Transverse colon (tissue), 4 donors: Measurements from ENCODE around the gene TOMM22. TPM values are rescaled to one million over a fixed set of nuclear protein-coding genes. Genes with fewer than 3 reads are reported as not detected.

Experiments
- DNase-seq: peaks from one replicate; pipeline ENCODE4 v3.0.0-alpha.2; 2019
- H3K27ac ChIP-seq, 4 donors: fragments of 200-600 bp; sonication (generic); 2 replicates each; pipeline ENCODE4 v1.5.1; 2016 to 2018; ENCODE audit warnings: inconsistent platforms in 4 of 4
- H3K27me3 ChIP-seq: fragments of 200-600 bp; sonication (generic); 2 replicates; pipeline ENCODE4 v1.5.1; 2017; ENCODE audit warnings: inconsistent platforms
- H3K36me3 ChIP-seq, 4 donors: fragments of 200-600 bp; sonication (generic); 2 replicates each; pipeline ENCODE4 v1.5.1; 2017 to 2019; ENCODE audit warnings: inconsistent platforms in 4 of 4
- H3K4me1 ChIP-seq, 4 donors: fragments of 200-600 bp; sonication (generic); 2 replicates each; pipeline ENCODE4 v1.5.1; 2017 to 2020; ENCODE audit warnings: inconsistent platforms in 4 of 4
- H3K4me3 ChIP-seq, 4 donors: fragments of 200-600 bp; sonication (generic); 1 replicate in 1 of 4; 2 replicates in 3 of 4; pipeline versions ENCODE4 v1.5.1 to v1.6.1; 2017 to 2019; ENCODE audit warnings: inconsistent platforms in 4 of 4
- H3K9me3 ChIP-seq, 2 donors: fragments of 200-600 bp; sonication (generic); 2 replicates each; pipeline ENCODE4 v1.5.1; 2017 to 2019; ENCODE audit warnings: inconsistent platforms in 2 of 2
- EP300 ChIP-seq: sonication (generic); formaldehyde crosslinking; IDR thresholded peaks from one replicate; pipeline ENCODE4 v1.6.1; 2017; ENCODE audit warnings: antibody characterized with exemption, low read depth
- POLR2A ChIP-seq: fragments of 450-650 bp; IDR thresholded peaks from one replicate; pipeline ENCODE4 v1.6.1; 2016; ENCODE audit warnings: antibody characterized with exemption, mild to moderate bottlenecking, moderate library complexity
- POLR2AphosphoS5 ChIP-seq, 3 donors: sonication (generic); formaldehyde crosslinking; IDR thresholded peaks; one replicate each; pipeline ENCODE4 v1.6.1; 2016; ENCODE audit warnings: antibody characterized with exemption in 3 of 3
- WGBS, 2 donors: methylation state at CpG; one replicate each; pipeline ENCODE4 v1.1.5; 2018; ENCODE audit warnings: low coverage in 1 of 2; 5-methylcytosine and 5-hydroxymethylcytosine counted together
- in situ Hi-C, 4 donors: fragments of 200-750 bp; cut with MboI; loops; one replicate each; pipeline versions ENCODE4 v1.15.0 to v1.15.1; 2017; ENCODE audit warnings: low sequenced_read_pairs in 3 of 4, low pct_ligation_motif_present in 1 of 4, low pct_unique_long_range_greater_than_20kb in 1 of 4
- intact Hi-C: fragments of 100-400 bp; cut with DNase I; formaldehyde crosslinking; loops from one replicate; pipeline ENCODE4 v1.15.1; 2023; ENCODE audit warnings: low total_unique reads
- total RNA-seq, 4 donors: library from RNA; depleted of rRNA; stranded (reverse); fragments of >200 nt; gene quantifications; one replicate each; pipeline ENCODE4 v1.1.0, GENCODE V29; 2016
- TF ChIP-seq, protein P1 (sequence below), 5 experiments: fragments of 200-600 bp in 3 of 5; fragments of 450-650 bp in 2 of 5; sonication (generic) in 3 of 5; IDR thresholded peaks; 1 replicate in 2 of 5; 2 replicates in 3 of 5; pipeline ENCODE4 v1.5.1; 2016 to 2017; ENCODE audit warnings: antibody characterized with exemption in 5 of 5, inconsistent platforms in 3 of 5, mild to moderate bottlenecking in 2 of 5, moderate library complexity in 1 of 5

The TOMM22 gene
- total RNA-seq, 4 donors from 2014 or later, result 19.1 to 48.3 (median 32.9) TPM

DNA sequence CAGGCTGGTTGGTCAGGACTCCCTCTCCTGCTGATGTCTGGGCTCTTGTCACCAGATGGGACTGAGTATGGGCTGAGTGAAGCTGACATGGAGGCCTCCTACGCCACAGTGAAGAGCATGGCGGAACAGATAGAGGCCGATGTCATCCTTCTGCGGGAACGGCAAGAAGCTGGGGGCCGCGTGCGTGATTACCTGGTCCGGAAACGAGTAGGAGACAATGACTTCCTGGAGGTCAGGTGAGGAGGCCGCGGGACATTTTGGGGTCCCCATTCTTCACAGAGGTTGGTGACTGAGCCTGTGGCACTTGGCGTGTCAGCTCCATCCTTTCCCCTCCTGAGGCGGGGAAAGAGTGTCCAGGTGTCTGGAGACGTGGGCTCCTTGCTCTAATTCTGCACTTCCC is 34.1 kb downstream of the TOMM22 start:
- H3K4me3 ChIP-seq, result no peak overlapping the region
- TF ChIP-seq POLR2AphosphoS5 (IDR thresholded peaks at IDR 0.05) (no peak), POLR2A (no peak), EP300 (no peak)
- TF ChIP-seq, protein P1, sequence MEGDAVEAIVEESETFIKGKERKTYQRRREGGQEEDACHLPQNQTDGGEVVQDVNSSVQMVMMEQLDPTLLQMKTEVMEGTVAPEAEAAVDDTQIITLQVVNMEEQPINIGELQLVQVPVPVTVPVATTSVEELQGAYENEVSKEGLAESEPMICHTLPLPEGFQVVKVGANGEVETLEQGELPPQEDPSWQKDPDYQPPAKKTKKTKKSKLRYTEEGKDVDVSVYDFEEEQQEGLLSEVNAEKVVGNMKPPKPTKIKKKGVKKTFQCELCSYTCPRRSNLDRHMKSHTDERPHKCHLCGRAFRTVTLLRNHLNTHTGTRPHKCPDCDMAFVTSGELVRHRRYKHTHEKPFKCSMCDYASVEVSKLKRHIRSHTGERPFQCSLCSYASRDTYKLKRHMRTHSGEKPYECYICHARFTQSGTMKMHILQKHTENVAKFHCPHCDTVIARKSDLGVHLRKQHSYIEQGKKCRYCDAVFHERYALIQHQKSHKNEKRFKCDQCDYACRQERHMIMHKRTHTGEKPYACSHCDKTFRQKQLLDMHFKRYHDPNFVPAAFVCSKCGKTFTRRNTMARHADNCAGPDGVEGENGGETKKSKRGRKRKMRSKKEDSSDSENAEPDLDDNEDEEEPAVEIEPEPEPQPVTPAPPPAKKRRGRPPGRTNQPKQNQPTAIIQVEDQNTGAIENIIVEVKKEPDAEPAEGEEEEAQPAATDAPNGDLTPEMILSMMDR (IDR thresholded peaks at IDR 0.05), result no peak
- DNase-seq, result no peak
- 93% methylated on average over 15 of the region's 15 CpGs; no CpG with 5 or more reads in 1 of the 2 donors for WGBS, 2 donors
- H3K9me3 ChIP-seq, result no peaks in the 10 kb centered on the region
- H3K27me3 ChIP-seq, result no peaks in the 10 kb centered on the region
- peaks cover 0 to 22% (median 7%) of the 10 kb centered on the region in 4 donors for H3K4me1 ChIP-seq
- no peak overlapping the region for H3K27ac ChIP-seq
- in situ Hi-C loops, result no loop called here
- intact Hi-C loops, result no loop called here
- H3K36me3 ChIP-seq, result peaks cover 0 to 20% (median 7%) of the 10 kb centered on the region in 4 donors

DNA sequence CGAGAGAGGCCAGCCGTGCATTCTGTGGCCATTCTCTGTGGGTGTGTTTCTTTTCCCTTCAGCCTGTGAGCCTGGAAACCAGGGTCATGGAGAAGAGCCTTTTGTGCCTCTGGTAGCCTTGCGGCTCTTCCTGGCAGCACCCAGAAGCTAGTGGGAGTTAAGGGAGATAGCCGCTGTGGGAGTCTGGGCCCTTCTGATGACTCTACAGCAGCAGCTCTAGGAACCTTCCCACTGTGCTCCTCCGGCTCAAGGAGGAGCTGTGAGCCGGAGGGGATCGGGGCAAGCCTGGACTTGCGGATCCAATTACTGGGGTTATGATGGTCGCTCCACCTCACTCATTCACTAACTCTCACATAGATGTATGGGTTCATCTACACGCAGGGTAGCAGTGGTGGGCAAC is 34.5 kb downstream of the TOMM22 start:
- Histone ChIP-seq H3K4me1 (peaks cover 0 to 22% (median 7%) of the 10 kb centered on the region in 4 donors), H3K27me3 (no peaks in the 10 kb centered on the region), H3K36me3 (peaks cover 0 to 23% (median 7%) of the 10 kb centered on the region in 4 donors), H3K9me3 (no peaks in the 10 kb centered on the region), H3K27ac (no peak overlapping the region), H3K4me3 (no peak overlapping the region)
- TF ChIP-seq, protein P1 (IDR thresholded peaks at IDR 0.05), result no peak
- no peak for TF ChIP-seq EP300
- TF ChIP-seq POLR2A, result no peak
- no peak for TF ChIP-seq POLR2AphosphoS5 (IDR thresholded peaks at IDR 0.05)
- in situ Hi-C loops, result no loop called here
- intact Hi-C loops, result no loop called here
- peak; percentile 6 for DNase-seq
- 97 to 100% methylated on average over 1 to 9 of the region's 10 CpGs for WGBS, 2 donors

DNA sequence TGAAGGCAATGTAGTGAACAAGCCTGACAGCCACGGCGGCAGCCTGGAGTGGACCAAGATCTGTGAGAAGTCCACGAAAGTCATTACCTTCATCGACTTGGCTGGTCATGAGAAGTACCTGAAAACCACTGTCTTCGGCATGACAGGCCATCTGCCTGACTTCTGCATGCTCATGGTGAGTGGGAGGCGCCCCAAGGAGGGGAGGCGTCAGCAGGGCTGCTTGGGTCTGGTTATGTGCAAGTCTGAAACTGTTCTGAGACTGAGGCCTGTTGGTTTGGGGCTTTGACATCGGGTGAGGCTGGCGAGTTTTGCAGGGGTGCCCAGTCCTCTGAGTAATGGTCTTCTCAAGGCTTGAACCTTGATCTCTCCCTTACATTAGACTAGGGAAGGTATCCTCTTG is 35.1 kb downstream of the TOMM22 start:
- H3K4me1 ChIP-seq, result peaks cover 0 to 22% (median 7%) of the 10 kb centered on the region in 4 donors
- peaks cover 0 to 28% (median 8%) of the 10 kb centered on the region in 4 donors for H3K36me3 ChIP-seq
- TF ChIP-seq EP300, result no peak
- no peaks in the 10 kb centered on the region for H3K27me3 ChIP-seq
- H3K27ac ChIP-seq, result no peak overlapping the region
- intact Hi-C loops, result no loop called here
- WGBS, 2 donors, result 92% methylated on average over 9 of the region's 9 CpGs; no CpG with 5 or more reads in 1 of the 2 donors
- no peak for DNase-seq
- H3K9me3 ChIP-seq, result no peaks in the 10 kb centered on the region
- in situ Hi-C loops, result no loop called here
- H3K4me3 ChIP-seq, result no peak overlapping the region

DNA sequence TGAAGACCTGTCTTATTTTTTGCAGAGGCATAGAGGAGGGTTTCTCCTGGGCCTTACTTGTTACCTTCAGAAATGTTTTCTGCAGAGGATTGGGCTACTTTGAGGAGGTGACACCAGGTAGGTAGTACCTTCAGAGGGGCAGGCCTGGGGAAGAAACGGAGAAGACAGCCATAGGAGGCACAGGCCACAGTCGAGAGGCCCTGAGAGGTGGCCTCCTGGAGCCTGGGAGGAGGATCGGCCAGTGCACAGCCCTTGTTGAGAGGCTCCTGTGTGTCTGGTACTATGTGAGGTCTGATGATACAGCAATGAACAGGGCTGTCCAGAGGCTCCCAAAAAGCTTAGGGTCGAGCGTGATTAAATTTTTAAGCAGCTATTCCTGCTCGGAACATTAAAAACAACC is 35.5 kb downstream of the TOMM22 start:
- WGBS, 2 donors, result 87 to 91% methylated on average over 3 to 6 of the region's 6 CpGs
- Histone ChIP-seq H3K9me3 (no peaks in the 10 kb centered on the region), H3K27me3 (no peaks in the 10 kb centered on the region), H3K4me3 (no peak overlapping the region), H3K4me1 (peaks cover 0 to 22% (median 7%) of the 10 kb centered on the region in 4 donors), H3K27ac (no peak overlapping the region), H3K36me3 (peaks cover 0 to 33% (median 11%) of the 10 kb centered on the region in 4 donors)
- TF ChIP-seq, protein P1 (IDR thresholded peaks at IDR 0.05), result no peak
- TF ChIP-seq EP300 (no peak), POLR2A (no peak), POLR2AphosphoS5 (IDR thresholded peaks at IDR 0.05) (no peak)
- no peak for DNase-seq
- intact Hi-C loops, result no loop called here
- in situ Hi-C loops, result no loop called here

DNA sequence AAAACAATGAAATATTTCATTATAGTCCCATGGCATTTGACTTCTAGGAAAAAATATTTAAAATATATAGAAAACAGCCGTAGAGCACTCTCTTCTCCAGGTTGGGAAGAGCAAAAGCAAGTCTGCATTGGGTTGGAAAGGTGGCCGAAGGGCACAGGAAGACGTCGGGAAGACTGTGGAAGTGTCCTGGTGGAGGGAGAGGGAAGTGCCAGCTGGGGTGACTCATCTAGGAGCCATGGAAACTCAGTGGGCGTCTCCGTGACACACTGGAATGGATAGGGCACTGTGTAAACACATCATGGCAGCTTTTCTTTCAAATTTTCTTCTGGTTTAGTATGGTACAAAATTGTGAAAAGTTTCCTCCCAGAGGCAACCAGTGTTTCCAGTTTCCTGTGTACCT is 36.7 kb downstream of the TOMM22 start:
- 21 to 22% methylated on average over 6 of the region's 6 CpGs for WGBS, 2 donors
- in situ Hi-C loops, result no loop called here

More for the DNA sequence above, 36.7 kb downstream of the TOMM22 start:
- peak overlapping the region; percentile 18 to 67 (median 61) for H3K27ac ChIP-seq
- no peak overlapping the region for H3K4me3 ChIP-seq
- H3K36me3 ChIP-seq, result peaks cover 0 to 43% (median 16%) of the 10 kb centered on the region in 4 donors
- no peaks in the 10 kb centered on the region for H3K27me3 ChIP-seq
- DNase-seq, result peak; percentile 79
- H3K4me1 ChIP-seq, result peaks cover 0 to 20% (median 7%) of the 10 kb centered on the region in 4 donors
- H3K9me3 ChIP-seq, result no peaks in the 10 kb centered on the region
- intact Hi-C loops, result no loop called here
- TF ChIP-seq, protein P1 (IDR thresholded peaks at IDR 0.05), result peak; percentile 64 to 92 (median 74)
- TF ChIP-seq EP300 (no peak), POLR2A (no peak), POLR2AphosphoS5 (IDR thresholded peaks at IDR 0.05) (peak in 2 of 3 donors; percentile 23 to 55)
